Measurements from ENCODE around the gene CLIP1.

The CLIP1 gene

DNA sequence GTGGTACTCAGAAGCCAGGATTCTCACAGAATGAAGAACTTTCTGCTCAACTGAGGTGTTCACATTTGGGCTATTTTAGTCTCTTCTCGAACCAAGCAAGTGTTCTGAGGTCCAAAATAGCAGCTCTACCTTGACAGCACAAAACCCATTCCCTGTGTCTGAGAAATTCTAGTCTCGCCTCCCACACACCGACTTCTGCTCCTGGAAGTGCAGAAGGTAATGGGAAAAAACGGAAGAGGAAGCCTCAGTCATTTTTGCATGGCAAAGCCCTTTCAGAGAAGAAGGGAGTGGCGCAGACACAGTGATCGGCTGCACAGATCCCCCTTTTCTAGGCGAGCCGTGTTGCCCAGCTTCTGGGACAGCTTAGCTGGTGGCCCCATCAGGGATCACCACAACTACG, 125.0 kb downstream of the CLIP1 start:
- H3K4me3 ChIP-seq (ENCODE audit: low read depth, low read length): no peak overlapping the region
- no peak for DNase-seq (ENCODE audit: low read depth)
- TF ChIP-seq POLR2A (IDR thresholded peaks at IDR 0.05; ENCODE audit: extremely low read depth, insufficient read length): no peak
- no peak for TF ChIP-seq MYC (IDR thresholded peaks at IDR 0.05; ENCODE audit: low read depth, low read length)
- TF ChIP-seq, protein P1, sequence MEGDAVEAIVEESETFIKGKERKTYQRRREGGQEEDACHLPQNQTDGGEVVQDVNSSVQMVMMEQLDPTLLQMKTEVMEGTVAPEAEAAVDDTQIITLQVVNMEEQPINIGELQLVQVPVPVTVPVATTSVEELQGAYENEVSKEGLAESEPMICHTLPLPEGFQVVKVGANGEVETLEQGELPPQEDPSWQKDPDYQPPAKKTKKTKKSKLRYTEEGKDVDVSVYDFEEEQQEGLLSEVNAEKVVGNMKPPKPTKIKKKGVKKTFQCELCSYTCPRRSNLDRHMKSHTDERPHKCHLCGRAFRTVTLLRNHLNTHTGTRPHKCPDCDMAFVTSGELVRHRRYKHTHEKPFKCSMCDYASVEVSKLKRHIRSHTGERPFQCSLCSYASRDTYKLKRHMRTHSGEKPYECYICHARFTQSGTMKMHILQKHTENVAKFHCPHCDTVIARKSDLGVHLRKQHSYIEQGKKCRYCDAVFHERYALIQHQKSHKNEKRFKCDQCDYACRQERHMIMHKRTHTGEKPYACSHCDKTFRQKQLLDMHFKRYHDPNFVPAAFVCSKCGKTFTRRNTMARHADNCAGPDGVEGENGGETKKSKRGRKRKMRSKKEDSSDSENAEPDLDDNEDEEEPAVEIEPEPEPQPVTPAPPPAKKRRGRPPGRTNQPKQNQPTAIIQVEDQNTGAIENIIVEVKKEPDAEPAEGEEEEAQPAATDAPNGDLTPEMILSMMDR (IDR thresholded peaks at IDR 0.05; ENCODE audit: low read depth, low read length): no peak
- TF ChIP-seq, protein P2, sequence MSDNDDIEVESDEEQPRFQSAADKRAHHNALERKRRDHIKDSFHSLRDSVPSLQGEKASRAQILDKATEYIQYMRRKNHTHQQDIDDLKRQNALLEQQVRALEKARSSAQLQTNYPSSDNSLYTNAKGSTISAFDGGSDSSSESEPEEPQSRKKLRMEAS (IDR thresholded peaks at IDR 0.05; ENCODE audit: low read depth, low read length): no peak

DNA sequence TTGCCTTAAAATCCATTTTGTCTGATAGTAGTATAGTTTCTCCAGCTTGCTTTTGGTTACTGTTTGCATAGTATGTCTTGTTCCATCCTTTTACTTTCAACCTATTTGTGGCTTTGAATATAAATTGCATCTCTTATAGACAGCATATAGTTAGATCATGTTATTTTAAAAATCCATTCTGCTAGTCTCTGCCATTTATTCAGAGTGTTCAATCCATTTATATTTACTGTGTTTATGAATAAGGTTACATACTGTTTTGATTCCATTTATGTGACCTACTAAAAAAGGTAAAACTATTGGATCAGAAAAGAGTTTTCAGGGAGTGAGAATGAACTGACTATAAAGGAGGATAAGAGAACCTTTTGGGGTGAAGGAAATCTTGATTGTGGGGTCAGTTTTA, 126.6 kb downstream of the CLIP1 start:
- TF ChIP-seq, protein P1 (IDR thresholded peaks at IDR 0.05; ENCODE audit: low read depth, low read length): no peak
- TF ChIP-seq POLR2A (IDR thresholded peaks at IDR 0.05; ENCODE audit: extremely low read depth, insufficient read length) (no peak), MYC (IDR thresholded peaks at IDR 0.05; ENCODE audit: low read depth, low read length) (no peak)
- no peak overlapping the region for H3K4me3 ChIP-seq (ENCODE audit: low read depth, low read length)
- no peak for DNase-seq (ENCODE audit: low read depth)

DNA sequence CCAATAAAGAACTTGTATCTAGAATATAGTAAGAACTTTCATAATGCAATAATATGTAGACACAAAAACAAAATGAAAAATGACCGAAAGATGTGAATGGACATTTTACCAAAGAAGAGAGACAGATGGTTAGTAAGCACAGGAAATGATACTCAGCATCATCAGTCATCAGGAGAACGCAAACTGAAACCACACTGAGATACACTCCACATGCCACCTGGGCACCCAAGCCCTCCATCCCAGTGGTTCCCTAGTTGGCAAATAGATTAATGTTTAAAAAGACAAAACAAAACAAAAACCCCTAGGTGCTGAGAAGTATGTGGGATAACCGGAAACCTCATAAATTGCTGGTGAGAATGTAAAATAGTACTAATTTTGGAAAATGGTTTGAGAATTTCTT, 129.4 kb downstream of the CLIP1 start:
- no peak overlapping the region for H3K4me3 ChIP-seq (ENCODE audit: low read depth, low read length)
- no peak for DNase-seq (ENCODE audit: low read depth)
- TF ChIP-seq POLR2A (IDR thresholded peaks at IDR 0.05; ENCODE audit: extremely low read depth, insufficient read length) (no peak), MYC (IDR thresholded peaks at IDR 0.05; ENCODE audit: low read depth, low read length) (no peak)
- TF ChIP-seq, protein P2 (IDR thresholded peaks at IDR 0.05; ENCODE audit: low read depth, low read length): no peak
- TF ChIP-seq, protein P1 (IDR thresholded peaks at IDR 0.05; ENCODE audit: low read depth, low read length): no peak

DNA sequence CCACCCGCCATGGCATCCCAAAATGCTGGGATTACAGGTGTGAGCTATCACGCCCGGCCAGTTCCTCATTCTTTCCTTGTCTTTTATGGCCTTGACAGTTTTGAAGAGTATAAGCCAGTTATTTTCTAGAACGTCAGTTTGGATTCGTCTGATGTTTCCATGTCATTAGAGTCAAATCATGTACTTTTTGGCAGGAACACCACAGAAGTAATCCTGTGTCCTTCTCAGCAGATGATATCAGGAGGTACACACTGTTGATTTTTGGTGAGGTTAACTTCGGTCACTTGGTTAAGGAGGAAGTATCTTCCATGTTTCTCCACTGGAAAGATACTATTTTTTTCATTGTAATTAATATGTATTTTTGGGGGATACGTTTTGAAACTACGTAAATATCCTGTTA, 131.0 kb downstream of the CLIP1 start:
- TF ChIP-seq, protein P2 (IDR thresholded peaks at IDR 0.05; ENCODE audit: low read depth, low read length): no peak
- no peak for TF ChIP-seq POLR2A (IDR thresholded peaks at IDR 0.05; ENCODE audit: extremely low read depth, insufficient read length)
- TF ChIP-seq, protein P1 (IDR thresholded peaks at IDR 0.05; ENCODE audit: low read depth, low read length): no peak
- TF ChIP-seq MYC (IDR thresholded peaks at IDR 0.05; ENCODE audit: low read depth, low read length): no peak
- H3K4me3 ChIP-seq (ENCODE audit: low read depth, low read length): no peak overlapping the region
- DNase-seq (ENCODE audit: low read depth): no peak

DNA sequence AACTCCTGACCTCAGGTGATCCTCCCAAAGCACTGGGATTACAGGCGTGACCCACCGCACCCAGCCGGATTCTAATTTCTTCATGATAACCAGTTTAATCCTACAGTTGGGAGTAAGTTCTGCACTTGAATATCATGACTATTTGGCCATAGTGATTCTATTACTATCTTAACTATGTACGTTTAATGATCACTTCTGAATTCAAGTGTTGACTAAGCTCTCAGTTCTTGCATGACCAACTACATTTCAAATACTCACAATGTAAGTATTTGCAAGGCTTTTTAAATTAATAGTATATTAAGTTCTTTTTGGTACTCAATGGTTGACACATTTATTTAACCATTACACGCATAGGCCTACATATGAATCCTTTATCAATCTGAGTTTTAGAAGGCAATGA, 138.8 kb downstream of the CLIP1 start:
- DNase-seq (ENCODE audit: low read depth): no peak
- TF ChIP-seq, protein P1 (IDR thresholded peaks at IDR 0.05; ENCODE audit: low read depth, low read length): no peak
- TF ChIP-seq MYC (IDR thresholded peaks at IDR 0.05; ENCODE audit: low read depth, low read length) (no peak), POLR2A (IDR thresholded peaks at IDR 0.05; ENCODE audit: extremely low read depth, insufficient read length) (no peak)
- TF ChIP-seq, protein P2 (IDR thresholded peaks at IDR 0.05; ENCODE audit: low read depth, low read length): no peak
- no peak overlapping the region for H3K4me3 ChIP-seq (ENCODE audit: low read depth, low read length)

DNA sequence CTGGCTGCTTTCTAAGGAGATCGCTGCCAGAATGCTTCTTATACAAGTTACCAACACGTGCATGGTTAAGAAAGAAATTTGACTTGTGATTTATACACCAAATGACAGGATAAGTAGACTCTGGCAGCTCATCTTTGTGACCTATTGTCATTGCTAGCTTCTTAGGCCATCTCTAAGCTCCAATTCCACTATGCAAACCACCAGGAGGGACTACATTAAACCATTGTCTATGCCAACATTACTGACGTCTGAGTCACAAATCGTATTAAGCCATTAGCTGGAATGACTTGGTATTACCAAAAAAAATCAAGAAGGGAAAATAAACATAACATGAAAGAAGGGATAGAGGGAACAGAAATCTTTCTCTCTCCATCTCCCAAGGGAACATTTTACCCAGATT, 140.4 kb downstream of the CLIP1 start:
- no peak for DNase-seq (ENCODE audit: low read depth)
- TF ChIP-seq, protein P2 (IDR thresholded peaks at IDR 0.05; ENCODE audit: low read depth, low read length): no peak
- no peak for TF ChIP-seq MYC (IDR thresholded peaks at IDR 0.05; ENCODE audit: low read depth, low read length)
- TF ChIP-seq, protein P1 (IDR thresholded peaks at IDR 0.05; ENCODE audit: low read depth, low read length): no peak
- TF ChIP-seq POLR2A (IDR thresholded peaks at IDR 0.05; ENCODE audit: extremely low read depth, insufficient read length): no peak
- H3K4me3 ChIP-seq (ENCODE audit: low read depth, low read length): no peak overlapping the region
